ENCODE data around the gene NIM1K.
"Not testable (repeated sequence)": the region's sequence is repeated elsewhere in the genome, so short reads cannot be mapped to it uniquely, and the experiment has no call there.

NIM1K gene

GRCh38 chr5:43314724-43315123 lies 122.7 kb downstream of the NIM1K start:
- DNase-seq (ENCODE audit: low read depth): no peak

- DNase-seq (ENCODE audit: low read depth): no peak
These were observed 123.2 kb downstream of the NIM1K start for GRCh38 chr5:43315263-43315662.

GRCh38 chr5:43315682-43316081 lies 123.7 kb downstream of the NIM1K start:
- DNase-seq (ENCODE audit: low read depth): no peak

GRCh38 chr5:43316421-43316820 lies 124.4 kb downstream of the NIM1K start:
- no peak for DNase-seq (ENCODE audit: low read depth)

- no peak for DNase-seq (ENCODE audit: low read depth)
These were observed 128.8 kb downstream of the NIM1K start for GRCh38 chr5:43320846-43321245.

- DNase-seq (ENCODE audit: low read depth): not testable (repeated sequence)
These were observed 131.5 kb downstream of the NIM1K start for GRCh38 chr5:43323488-43323887.

GRCh38 chr5:43325624-43326023 lies 133.6 kb downstream of the NIM1K start:
- DNase-seq (ENCODE audit: low read depth): not testable (repeated sequence)

Measured in stimulated activated CD8-positive, alpha-beta memory T cell treated with anti-CD3 and anti-CD28 coated beads, Interleukin-12 subunit alpha, Interleukin-12 subunit beta, amount 100 ng/mL, for 1 hour (primary cell).